Myocyte (in vitro differentiated cells): ENCODE results near the gene SKIC2. TPM values are rescaled to one million over a fixed set of nuclear protein-coding genes. Genes with fewer than 3 reads are reported as not detected.
"Not testable (repeated sequence)": the region's sequence is repeated elsewhere in the genome, so short reads cannot be mapped to it uniquely, and the experiment has no call there.

Experiments used
- DNase-seq: peaks from one replicate; pipeline ENCODE4 v3.0.0-alpha.2; 2012; ENCODE audit warnings: low read depth
- polyA plus RNA-seq: library from polyadenylated mRNA; unstranded; fragments of >200 nt; gene quantifications from one replicate; pipeline ENCODE4 v1.2.1, GENCODE V29; 2012; ENCODE audit warnings: missing spikeins
- total RNA-seq: library from RNA; depleted of rRNA; stranded (reverse); fragments of >200 nt; gene quantifications from 2 replicates; pipeline ENCODE4 v1.2.3, GENCODE V29; 2014

The SKIC2 gene
- total RNA-seq = 32.1 and 37.3 TPM in 2 replicates
- 57.9 TPM for polyA plus RNA-seq

GRCh38 chr6:31958741-31959739, at the start of gene SKIC2, which contains the start of gene NELFE:
TSS of gene SKIC2 (plus strand) at chr6:31959175. CDS start at chr6:31959193, 18 bp downstream.
TSS of gene NELFE (minus strand) at chr6:31958971. CDS start at chr6:31958446, 525 bp downstream.
- peak; percentile 99 for DNase-seq

- DNase-seq = not testable (repeated sequence)
These were observed 49.7 kb upstream of the SKIC2 start for GRCh38 chr6:31909298-31909697.

GRCh38 chr6:31911826-31912585, 47.0 kb upstream of the SKIC2 start:
- DNase-seq = no peak

- DNase-seq = no peak
These were observed 43.6 kb upstream of the SKIC2 start for GRCh38 chr6:31915351-31915750.

- DNase-seq = no peak
These were observed 43.2 kb upstream of the SKIC2 start for GRCh38 chr6:31915756-31916155.

GRCh38 chr6:31918069-31918720, 40.8 kb upstream of the SKIC2 start:
- no peak for DNase-seq

- no peak for DNase-seq
These were observed 39.2 kb upstream of the SKIC2 start for GRCh38 chr6:31919624-31920303.

- no peak for DNase-seq
These were observed 38.2 kb upstream of the SKIC2 start for GRCh38 chr6:31920811-31921210.

GRCh38 chr6:31922942-31923341, 36.0 kb upstream of the SKIC2 start:
- DNase-seq = peak; percentile 14

- peak; percentile 37 for DNase-seq
These were observed 31.6 kb upstream of the SKIC2 start, which contains the start of gene C2 for GRCh38 chr6:31927242-31927862. TSS of gene C2 (plus strand) at chr6:31927717. CDS start at chr6:31927753, 36 bp downstream.

- no peak for DNase-seq
These were observed 30.9 kb upstream of the SKIC2 start for GRCh38 chr6:31927863-31928671.

- DNase-seq = no peak
These were observed 30.4 kb upstream of the SKIC2 start for GRCh38 chr6:31928672-31928939.

GRCh38 chr6:31930962-31931361, 28.0 kb upstream of the SKIC2 start:
- no peak for DNase-seq

- not testable (repeated sequence) for DNase-seq
These were observed 26.8 kb upstream of the SKIC2 start for GRCh38 chr6:31932137-31932536.

GRCh38 chr6:31933537-31933936, 25.4 kb upstream of the SKIC2 start:
- DNase-seq = no peak

GRCh38 chr6:31935021-31935420, 24.0 kb upstream of the SKIC2 start:
- no peak for DNase-seq

GRCh38 chr6:31935823-31936222, 23.2 kb upstream of the SKIC2 start:
- no peak for DNase-seq

GRCh38 chr6:31940256-31940664, 18.7 kb upstream of the SKIC2 start:
- DNase-seq = peak; percentile 41

GRCh38 chr6:31943742-31944141, 15.2 kb upstream of the SKIC2 start:
- no peak for DNase-seq

- DNase-seq = no peak
These were observed 13.8 kb upstream of the SKIC2 start for GRCh38 chr6:31945154-31945506.
